HPDE6-E6E7 (cell line): Measurements from ENCODE around the gene SYVN1.
A peak's percentile ranks its signal among the peaks of the same experiment; 100 is the strongest.
"Not testable (repeated sequence)": the region's sequence is repeated elsewhere in the genome, so short reads cannot be mapped to it uniquely, and the experiment has no call there.

Experiments
- DNase-seq: peaks from one replicate; pipeline ENCODE4 v3.0.0; 2011; ENCODE audit warnings: missing footprints; ENCODE audit errors: extremely low spot score

Gene SYVN1

DNA sequence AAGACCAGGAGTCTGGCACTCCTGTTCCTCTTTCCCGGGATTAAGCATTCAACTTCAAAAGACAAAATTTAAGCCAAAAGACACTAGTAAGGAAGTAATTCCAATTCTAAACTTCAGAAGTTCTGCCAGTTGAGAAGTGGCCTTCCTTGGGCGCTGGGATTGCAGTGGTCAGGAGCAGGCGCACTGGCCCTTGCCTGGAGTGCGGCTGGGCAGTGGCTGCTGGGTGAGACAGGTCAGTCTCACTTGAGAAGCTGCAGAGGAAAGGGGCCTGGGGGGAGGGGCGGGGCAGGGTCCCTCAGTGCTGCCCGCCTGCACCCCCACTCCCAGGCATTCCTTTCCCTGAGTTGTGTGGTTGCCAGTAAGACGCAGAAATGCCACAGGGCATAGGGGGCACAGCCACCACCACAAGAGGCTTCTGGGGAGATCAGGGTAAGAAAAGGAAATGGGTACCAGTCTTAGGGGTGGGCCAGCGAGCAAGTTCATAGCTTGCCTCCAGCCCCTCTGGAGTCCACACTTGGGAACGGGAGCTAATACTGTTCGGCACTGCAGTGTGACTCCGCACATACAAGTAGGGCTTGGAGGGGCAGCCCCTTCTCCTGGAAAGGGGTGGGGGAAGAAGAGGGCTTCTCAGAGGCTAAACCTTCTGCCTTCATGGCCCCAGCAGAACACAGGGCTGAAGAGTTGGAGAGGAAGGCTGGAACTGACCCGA lies 6.7 kb downstream of the SYVN1 start:
- no peak for DNase-seq

DNA sequence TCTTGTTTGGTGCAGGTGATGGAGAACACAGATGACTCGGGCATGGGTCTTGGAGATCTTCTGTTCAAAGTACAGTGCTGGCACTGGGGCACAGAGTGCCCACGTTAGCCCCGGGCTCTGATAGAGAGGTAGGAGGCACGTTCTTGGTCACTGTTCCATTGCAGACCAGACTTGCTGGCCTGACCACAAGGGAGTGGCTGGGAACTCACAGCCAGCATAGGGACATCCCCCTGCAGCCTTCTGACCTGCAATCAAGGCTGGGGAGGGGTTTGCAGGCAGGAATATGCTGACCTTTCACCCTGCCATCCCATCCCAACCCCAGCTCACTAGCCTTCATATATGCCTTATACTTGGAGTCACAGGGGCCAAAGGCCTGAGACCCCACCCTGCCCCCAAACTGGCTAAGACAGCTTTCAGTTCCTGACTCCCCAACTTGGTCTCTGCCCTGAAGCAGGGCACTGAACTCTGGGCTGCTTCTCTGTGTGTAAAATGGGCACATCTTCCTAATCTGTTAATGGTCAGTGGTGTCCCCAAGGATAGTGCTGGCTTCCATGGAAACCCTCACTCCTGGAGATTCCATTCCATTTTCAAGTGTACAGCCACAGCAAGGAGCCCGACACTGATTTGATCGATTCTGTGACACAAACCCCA lies 7.6 kb downstream of the SYVN1 start:
- DNase-seq: no peak

DNA sequence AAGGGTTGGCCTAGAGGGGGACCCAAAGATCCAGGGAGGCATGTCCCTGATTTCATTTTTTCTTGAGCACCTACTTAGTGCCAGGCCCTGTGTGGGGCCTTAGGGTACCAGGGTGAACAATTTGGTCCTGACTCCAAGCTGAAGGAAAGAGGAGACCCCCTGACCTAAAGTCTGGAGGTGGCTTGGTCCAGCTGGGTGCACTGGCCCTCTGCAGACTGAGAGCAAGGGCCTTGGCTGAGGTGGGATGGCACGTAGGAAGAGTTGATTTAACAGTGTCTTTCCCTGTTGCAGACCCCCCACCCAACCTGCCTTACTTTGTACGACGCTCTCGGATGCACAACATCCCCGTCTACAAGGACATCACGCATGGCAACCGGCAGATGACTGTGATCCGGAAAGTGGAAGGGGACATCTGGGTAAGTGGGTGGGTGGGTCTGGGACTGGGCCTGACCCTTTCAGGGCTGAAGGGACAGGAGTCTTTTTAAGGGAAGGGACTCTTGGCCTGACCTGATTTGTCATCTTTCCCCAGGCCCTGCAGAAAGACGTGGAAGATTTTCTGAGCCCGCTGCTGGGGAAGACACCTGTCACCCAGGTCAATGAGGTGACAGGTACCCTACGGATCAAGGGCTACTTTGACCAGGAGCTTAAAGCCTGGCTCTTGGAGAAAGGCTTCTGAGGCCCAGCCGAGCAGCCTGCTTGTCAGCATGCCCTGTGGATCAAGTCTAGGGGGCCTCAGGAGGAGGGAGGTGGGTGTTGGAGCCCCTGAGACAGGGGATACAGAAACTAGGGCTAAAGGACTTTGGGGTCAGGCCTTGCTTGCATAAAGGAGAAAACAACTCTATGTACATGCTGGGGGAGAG lies 8.9 kb downstream of the SYVN1 start:
- DNase-seq: no peak

DNA sequence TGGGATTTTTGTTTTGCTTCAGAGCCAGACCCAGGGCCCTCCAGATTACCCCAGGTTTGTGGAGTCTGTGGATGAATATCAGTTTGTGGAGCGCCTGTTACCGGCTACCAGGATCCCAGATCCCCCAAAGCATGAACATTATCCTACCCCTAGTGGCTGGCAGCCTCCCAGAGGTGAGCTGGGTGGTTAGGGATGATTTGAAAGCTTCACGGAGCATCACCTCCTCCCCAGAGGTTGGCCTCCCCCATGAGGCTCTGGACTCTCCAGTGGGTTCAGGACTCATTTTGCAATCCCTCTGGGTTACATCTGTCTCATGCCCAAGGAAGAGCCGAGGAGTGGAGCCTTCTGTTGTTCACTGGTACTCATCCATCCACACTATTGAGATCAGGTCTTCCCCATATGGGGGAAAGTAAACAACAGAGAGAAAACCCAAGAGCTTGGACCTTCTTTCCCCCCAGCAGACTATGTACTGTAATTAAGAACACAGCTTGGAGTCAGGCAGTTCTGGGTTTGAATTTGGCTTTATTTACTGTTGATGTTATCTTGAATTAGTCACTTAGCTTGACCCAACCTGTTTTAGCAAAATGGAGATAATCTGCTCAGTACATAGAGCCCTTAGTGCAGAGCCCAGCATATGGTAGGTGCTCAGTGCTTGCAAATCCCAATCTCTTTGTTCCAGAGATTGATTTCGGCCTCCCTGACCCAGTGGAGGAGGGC lies 9.7 kb downstream of the SYVN1 start:
- DNase-seq: no peak

GRCh38 chr11:65121865-65122696 lies 12.2 kb downstream of the SYVN1 start, which contains the start of the genes FAU and MRPL49:
Gene FAU (minus strand): TSS chr11:65122134. CDS start chr11:65121813, 321 bp downstream.
Gene MRPL49 (plus strand): TSS chr11:65122321. CDS start chr11:65122347, 26 bp downstream.
- DNase-seq: peak; percentile 94

GRCh38 chr11:65121447-65121864 lies 12.9 kb downstream of the SYVN1 start:
- DNase-seq: no peak

DNA sequence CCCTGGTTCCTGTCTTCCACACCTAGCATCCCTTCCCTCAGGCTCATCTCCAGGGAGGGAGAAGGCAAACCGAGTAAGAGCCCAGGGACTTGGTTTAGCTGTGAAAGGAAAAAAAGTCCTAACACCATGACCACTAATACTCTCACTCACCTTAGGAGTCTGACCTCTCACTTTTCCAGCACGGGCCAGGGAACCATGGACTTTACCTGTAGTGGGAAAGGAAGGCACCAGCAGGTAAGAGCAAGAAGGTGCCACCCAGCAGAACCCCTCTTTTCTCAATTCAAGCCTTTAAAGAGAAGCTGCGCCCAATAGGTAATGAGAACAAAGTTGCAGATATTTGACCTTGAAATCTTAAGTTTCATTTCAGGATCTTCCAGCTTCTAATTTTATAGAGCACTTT lies 13.5 kb downstream of the SYVN1 start:
- no peak for DNase-seq

GRCh38 chr11:65119670-65119995 lies 14.7 kb downstream of the SYVN1 start:
- no peak for DNase-seq

GRCh38 chr11:65118891-65119669 lies 15.2 kb downstream of the SYVN1 start:
- DNase-seq: not testable (repeated sequence)

DNA sequence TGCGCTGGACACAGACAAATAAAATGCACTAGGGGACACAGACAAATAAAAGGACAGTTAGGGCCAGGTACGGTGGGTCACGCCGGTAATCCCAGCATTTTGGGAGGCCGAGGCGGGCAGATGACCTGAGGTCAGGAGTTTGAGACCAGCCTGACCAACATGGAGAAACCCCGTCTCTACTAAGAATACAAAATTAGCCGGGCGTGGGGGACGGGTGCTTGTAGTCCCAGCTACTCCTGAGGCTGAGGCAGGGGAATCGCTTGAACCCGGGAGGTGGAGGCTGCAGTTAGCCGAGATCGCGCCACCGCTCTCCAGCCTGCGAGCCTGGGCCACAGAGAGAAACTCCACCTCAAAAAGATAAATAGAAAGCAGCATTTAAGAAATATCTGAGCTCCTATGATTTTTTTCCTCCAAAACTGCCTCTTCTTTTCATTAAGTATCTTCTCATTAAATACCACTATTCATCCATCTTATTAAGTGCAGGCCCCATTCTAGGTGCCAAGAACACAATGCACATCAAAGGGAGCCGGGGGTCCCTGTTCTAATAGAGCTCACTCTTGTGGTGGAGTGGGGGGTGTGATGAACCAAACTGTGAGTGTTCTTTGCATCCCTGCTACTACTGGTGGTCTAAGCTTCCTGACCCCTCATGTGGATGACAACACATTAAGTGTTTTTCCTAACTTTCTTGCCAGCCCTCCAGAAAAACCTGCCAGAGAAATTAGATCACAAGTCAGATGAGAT lies 16.1 kb downstream of the SYVN1 start:
- DNase-seq: no peak

DNA sequence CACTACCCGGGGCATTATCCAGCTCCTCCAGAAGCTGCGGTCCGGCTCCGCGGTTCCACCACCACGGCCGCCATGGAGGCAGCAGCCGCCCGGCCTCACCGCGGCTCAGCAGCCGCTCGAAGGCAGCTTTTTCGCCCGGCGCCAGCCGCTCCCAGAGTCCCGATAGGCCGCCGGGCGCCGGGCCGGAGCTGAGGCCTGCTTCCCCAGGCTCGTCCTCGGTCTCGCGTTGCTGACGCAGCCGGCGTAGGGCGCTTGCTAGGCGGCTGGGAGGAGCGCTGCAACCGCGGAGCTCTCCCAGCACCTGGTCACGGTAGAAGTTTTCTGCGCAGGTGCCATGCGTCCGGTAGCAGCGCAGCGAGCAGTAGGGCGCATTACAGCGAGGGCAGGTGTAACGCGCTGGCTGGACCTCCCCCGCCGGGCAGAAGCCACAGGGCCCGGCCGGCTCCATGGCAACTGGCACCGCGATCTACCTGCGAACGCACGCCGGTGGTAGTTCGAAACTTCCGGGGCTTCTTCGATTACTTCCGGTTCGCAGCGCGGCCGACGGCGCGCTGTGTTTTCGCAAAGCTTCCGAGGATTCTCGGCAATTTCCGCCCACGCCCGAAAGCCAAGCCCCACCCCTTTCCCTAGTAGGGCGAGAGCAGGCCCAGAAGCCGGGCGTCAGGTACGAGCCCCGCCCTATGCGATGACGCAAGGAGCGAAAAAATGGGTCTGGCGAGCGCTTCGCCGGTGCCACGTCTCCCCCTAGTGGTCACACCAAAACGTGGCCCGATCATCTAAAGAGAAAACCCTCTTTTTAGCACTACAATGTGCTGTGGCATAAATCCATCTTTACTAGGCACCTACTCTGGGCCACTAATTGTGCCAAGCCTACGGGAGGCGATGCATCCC lies 16.9 kb downstream of the SYVN1 start, which contains the start of gene ZNHIT2:
Gene ZNHIT2, minus strand, starts transcription at position 496 of the 891 bp plus-strand sequence. Its CDS starts 48 bp downstream, at position 448.
- peak; percentile 84 for DNase-seq

DNA sequence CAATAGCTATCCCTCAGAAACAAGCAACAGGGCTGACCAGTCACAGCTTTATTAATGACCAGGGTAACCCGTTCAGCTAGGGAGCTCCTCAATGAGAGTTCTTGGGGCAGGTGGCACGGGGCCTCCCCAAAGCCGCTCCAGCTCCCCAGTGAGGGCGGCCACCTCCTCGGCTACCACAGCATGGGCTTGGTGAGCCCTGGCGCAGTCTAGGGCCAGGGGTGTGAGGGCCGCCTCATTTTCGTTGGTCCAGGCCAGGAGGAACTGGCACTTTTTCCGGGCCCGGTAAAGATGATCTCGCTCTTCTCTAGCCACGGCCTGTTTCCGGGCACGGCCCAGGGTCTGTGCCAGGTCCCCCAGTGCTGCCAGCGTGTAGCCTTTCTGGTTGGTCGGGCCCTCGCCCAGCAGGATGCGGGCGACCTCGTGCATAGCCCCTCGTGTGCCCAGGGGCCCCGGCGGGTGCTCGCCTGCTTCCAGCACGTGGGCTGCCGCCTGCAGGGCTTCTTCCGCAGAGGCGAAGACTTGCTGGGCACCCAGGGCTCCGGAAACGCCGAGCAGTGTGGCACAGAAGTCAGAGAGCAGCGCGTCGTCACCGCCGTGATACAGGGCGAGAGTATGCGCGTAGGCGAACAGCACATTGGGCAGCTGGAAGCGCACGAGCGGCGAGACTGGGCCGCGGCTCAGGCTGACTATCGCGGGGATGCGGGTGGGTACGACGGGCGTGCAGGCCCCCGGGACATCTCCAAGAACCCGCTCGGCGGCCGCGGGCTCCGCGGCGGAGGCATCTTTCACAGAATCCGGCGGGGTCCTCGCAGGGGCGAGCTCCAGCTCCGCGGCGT lies 17.7 kb downstream of the SYVN1 start:
- DNase-seq: no peak

- no peak for DNase-seq
Observed at GRCh38 chr11:65115361-65116082, 18.8 kb downstream of the SYVN1 start.

DNA sequence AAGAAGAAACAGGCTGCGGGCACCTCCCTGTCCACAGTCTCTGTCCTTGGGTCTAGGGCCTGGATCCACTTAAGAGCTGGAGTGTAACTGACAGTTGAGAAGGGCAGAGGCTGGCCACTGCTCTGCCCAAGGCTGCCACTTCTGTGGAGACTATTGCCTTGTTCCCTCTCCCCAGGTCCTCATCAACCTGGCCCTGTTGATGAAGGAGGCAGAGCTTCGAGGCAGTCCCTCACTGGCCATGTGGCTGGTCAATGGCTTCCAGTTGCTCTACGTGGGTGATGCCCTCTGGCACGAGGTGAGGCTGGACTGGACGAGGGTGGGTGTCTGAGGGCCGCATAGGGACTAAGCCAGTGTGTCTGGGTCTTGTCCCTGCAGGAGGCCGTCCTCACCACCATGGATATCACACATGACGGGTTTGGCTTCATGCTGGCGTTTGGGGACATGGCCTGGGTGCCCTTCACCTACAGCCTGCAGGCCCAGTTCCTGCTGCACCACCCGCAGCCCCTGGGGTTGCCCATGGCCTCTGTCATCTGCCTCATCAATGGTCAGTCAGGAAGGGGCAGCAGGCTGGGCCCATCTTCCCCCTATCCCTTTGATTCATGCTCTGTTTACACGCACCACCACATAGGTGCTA lies 19.7 kb downstream of the SYVN1 start:
- no peak for DNase-seq

DNA sequence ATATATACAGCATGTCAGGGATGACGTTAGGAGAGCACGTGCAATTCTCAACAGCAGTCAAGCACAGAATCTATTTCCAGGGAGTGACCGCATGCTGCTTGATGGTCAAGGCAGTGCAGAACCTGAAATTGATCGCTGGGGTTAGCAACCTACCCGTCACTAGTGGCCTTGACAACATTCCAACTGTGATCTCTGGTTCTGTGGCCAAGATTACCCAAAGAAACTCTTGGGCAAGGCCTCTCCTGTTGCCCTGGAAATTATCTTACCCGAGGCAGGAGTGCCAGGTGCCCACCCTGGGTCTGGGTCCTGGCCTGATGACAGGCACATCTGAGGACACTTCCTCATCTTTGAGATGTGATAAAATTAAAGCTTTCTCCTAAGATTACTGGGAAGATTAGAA lies 20.5 kb downstream of the SYVN1 start:
- no peak for DNase-seq

- DNase-seq: no peak
Observed at GRCh38 chr11:65113361-65113756, 21.0 kb downstream of the SYVN1 start.
